Central memory CD8-positive, alpha-beta T cell (primary cell): ENCODE data around the gene SCUBE1.

ENCODE experiments used
- ATAC-seq: fragments of 150-1000 bp; cut with Tn5 transposase; replicated peaks from 2 replicates; pipeline ENCODE4 v1.10.0; 2022; ENCODE audit warnings: mild to moderate bottlenecking, moderate FRiP score, moderate number of reproducible peaks; ENCODE audit not compliant: poor library complexity, severe bottlenecking; ENCODE audit errors: extremely low read depth
- DNase-seq, 2 donors: peaks; one replicate each; pipeline ENCODE4 v3.0.0; 2021; ENCODE audit warnings: low spot score in 2 of 2
- H3K27ac Mint-ChIP-seq: one replicate; pipeline ENCODE4 v1.8.0; 2022; ENCODE audit warnings: low read depth, mild to moderate bottlenecking, moderate library complexity, mixed read lengths
- H3K27me3 Mint-ChIP-seq: one replicate; pipeline ENCODE4 v1.8.0; 2022; ENCODE audit warnings: mixed read lengths
- H3K36me3 Mint-ChIP-seq: one replicate; pipeline ENCODE4 v1.8.0; 2022; ENCODE audit warnings: mild to moderate bottlenecking, moderate library complexity, mixed read lengths; ENCODE audit not compliant: insufficient read depth
- H3K4me1 Mint-ChIP-seq: one replicate; pipeline ENCODE4 v1.8.0; 2022; ENCODE audit warnings: mixed read lengths
- H3K4me3 Mint-ChIP-seq: one replicate; pipeline ENCODE4 v1.8.0; 2022; ENCODE audit warnings: mild to moderate bottlenecking, moderate library complexity, mixed read lengths
- H3K9me3 Mint-ChIP-seq: one replicate; pipeline ENCODE4 v1.8.0; 2022; ENCODE audit warnings: mixed read lengths

The SCUBE1 gene

DNA sequence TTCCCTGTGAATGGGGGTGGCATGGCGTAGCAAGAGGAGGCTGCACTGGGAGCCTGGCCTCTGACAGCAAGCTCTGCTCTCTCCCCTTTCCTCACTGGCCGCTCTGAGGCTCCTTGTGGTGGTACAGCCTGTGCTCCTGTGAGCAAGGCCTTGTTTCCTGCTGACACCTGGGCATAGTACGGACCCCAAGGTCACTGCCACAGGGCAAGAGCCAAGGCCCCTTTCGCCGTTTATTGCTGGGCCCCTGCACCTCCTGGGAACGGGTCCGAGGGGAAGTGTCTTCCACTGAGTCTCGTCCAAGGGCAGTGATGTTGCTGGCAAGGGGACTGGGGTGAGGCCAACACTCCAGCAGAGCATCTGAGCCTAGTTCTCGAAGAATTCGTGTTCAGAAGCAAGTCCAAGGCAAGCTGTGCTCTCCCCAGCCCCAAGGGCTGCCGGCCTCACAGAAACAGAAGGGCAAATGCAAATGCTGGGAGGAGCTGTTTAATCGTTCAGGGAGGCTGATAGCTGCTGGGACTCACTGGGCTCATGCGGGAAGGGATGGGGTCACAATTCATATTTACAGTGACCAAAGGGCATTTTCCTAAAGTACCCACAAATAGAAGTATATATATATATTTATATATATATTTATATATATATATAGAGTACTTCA, 140.3 kb downstream of the SCUBE1 start:
- ATAC-seq, result no peak
- peaks cover 28% of the 10 kb centered on the region for H3K27me3 Mint-ChIP-seq
- H3K4me3 Mint-ChIP-seq, result no peak overlapping the region
- peaks cover 12% of the 10 kb centered on the region for H3K4me1 Mint-ChIP-seq
- H3K9me3 Mint-ChIP-seq, result no peaks in the 10 kb centered on the region
- H3K27ac Mint-ChIP-seq, result no peak overlapping the region
- DNase-seq, result no peak
- H3K36me3 Mint-ChIP-seq, result peaks cover 12% of the 10 kb centered on the region

DNA sequence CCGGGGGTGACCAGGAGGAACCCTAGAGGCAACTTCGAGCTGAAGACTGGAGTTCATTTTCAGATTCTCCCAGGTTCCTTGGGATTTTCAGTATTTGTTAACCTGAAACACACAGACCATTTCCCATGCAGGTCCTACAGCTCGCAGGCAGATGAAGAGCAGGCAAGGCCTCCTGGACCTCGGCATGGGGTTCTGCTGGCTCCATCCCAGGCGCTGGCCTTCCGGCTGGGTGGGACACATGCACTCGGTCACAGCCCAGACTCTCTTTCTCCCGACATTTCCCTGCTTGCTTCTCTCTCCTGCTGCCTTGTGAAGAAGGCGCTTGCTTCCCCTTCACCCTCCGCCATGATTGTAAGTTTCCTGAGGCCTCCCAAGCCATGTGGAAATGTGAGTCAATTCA, 140.8 kb downstream of the SCUBE1 start:
- Mint-ChIP-seq H3K36me3 (peaks cover 12% of the 10 kb centered on the region), H3K4me1 (peaks cover 8% of the 10 kb centered on the region), H3K9me3 (no peaks in the 10 kb centered on the region), H3K27me3 (peaks cover 34% of the 10 kb centered on the region), H3K27ac (no peak overlapping the region), H3K4me3 (no peak overlapping the region)
- no peak for DNase-seq
- no peak for ATAC-seq

DNA sequence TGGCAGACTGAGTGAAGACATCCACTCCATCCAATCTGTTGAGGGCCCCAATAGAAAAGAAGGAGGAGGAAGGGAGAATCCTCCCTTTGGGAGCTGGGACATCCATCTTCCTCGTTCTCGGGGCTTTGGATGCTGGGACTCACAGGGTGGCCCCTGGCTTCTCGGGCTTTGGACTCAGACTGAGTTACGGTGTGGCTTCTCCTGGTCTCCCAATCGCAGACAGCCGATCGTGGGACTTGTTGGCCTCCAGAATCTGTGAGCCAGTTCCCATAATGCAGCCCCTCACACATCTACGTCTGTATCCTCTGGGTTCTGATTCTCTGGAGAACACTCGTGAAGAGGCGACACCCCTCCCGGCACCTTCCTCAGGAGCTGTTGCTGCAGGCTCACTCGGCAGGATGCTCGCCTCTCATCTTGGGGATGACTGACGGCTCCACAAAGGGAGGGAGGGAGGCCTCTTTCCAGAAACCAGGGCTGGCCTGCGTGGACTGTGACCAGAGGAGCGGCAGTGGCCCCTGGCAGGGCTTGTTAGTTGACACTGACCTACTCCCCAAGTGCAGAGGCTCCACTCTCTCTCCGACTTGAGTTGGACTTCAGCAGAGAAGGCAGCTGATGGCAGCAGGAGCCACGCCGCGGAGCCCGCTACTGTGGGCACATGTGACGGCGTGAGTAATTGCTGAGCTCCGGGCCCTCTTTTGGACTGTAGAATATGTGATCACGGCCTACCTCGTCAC, 141.5 kb downstream of the SCUBE1 start:
- no peak overlapping the region for H3K27ac Mint-ChIP-seq
- no peak for DNase-seq
- no peak for ATAC-seq
- peaks cover 35% of the 10 kb centered on the region for H3K27me3 Mint-ChIP-seq
- peaks cover 8% of the 10 kb centered on the region for H3K4me1 Mint-ChIP-seq
- H3K36me3 Mint-ChIP-seq, result peaks cover 13% of the 10 kb centered on the region
- H3K4me3 Mint-ChIP-seq, result no peak overlapping the region
- H3K9me3 Mint-ChIP-seq, result no peaks in the 10 kb centered on the region

DNA sequence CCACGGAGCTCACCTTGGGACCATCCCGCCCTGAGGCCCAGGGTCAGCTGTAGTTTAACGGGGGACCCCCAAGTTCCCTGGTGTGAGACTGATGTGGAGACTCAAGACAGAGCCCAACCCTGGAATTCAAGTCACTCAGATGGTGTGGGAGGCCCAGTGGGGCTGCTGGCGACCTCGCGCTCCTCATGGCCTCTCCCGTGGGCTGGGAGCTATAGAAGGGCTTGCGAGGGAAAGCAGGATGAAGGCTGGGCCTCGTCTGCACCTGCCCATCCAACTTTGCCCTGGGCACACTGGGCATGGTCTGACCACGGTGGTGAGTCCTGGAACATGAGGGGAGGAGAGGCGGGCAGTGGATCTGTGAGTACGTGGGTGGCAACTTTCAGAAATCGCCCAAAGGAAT, 142.6 kb downstream of the SCUBE1 start:
- H3K27ac Mint-ChIP-seq, result no peak overlapping the region
- DNase-seq (no peak), ATAC-seq (no peak)
- peaks cover 39% of the 10 kb centered on the region for H3K27me3 Mint-ChIP-seq
- no peaks in the 10 kb centered on the region for H3K4me1 Mint-ChIP-seq
- H3K36me3 Mint-ChIP-seq, result peaks cover 9% of the 10 kb centered on the region
- H3K4me3 Mint-ChIP-seq, result no peak overlapping the region
- H3K9me3 Mint-ChIP-seq, result no peaks in the 10 kb centered on the region

DNA sequence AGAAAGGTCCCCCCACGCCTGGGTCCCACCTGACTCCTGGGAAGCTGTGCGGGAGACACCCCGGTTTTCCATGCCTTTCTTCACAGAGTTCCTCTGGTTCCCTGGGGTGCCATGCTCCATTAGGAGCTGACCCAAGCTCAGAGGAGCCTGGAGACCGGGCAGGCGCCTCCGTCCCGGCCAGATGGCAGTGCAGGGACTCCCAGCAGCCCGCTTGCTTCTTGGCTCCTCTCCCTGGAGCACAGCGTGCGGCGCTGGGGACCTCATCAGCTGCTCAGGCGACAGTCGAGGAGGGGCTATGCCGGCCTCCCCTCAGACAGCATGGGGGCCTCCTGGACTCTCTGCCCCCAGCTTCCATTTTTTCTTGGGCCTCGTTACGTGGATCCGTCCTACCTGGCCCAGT, 143.1 kb downstream of the SCUBE1 start:
- ATAC-seq, result no peak
- no peak for DNase-seq
- peaks cover 44% of the 10 kb centered on the region for H3K27me3 Mint-ChIP-seq
- no peak overlapping the region for H3K27ac Mint-ChIP-seq
- no peak overlapping the region for H3K4me3 Mint-ChIP-seq
- H3K4me1 Mint-ChIP-seq, result no peaks in the 10 kb centered on the region
- peaks cover 5% of the 10 kb centered on the region for H3K36me3 Mint-ChIP-seq
- H3K9me3 Mint-ChIP-seq, result no peaks in the 10 kb centered on the region

DNA sequence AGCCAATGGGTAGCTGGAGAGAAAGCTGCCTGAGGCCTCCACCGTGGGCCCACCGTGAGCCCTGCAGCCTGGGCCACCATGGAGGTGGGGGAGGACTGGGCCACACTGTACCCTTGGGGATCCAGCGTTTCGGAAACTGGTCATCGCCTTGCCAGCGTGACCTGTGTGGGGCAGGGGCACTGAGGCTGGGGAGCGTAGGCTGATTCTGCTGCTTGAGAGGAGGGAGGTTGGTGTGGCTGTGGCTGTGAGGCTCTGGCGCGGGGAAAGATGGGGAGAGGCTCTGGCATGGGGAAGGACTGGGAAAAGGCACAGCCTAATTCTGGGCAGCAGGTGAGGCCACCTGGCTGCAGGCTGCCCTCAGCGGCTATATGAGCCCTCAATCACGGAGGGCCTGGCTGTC, 143.6 kb downstream of the SCUBE1 start:
- H3K9me3 Mint-ChIP-seq, result no peaks in the 10 kb centered on the region
- no peaks in the 10 kb centered on the region for H3K4me1 Mint-ChIP-seq

DNA sequence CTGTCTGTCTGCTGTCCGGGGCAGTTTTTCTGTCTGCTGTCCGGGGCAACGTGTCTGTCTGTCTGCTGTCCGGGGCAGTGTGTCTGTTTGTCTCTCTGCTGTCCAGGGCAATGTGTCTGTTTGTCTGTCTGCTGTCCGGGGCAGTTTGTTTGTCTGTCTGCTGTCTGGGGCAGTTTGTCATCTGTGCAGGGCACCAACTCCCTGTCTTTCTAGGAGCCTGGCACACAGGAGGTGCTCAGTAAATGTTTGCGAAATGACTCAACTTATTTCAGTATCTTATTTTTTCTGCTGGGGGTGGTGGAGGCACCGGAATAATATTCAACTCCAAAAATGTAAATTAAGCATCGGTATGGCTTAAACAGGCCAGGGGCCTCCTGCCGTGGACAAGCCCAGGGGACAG, 144.2 kb downstream of the SCUBE1 start:
- no peak overlapping the region for H3K27ac Mint-ChIP-seq
- no peak for ATAC-seq
- no peaks in the 10 kb centered on the region for H3K9me3 Mint-ChIP-seq
- H3K4me1 Mint-ChIP-seq, result no peaks in the 10 kb centered on the region
- no peak for DNase-seq
- H3K27me3 Mint-ChIP-seq, result peaks cover 45% of the 10 kb centered on the region
- peaks cover 4% of the 10 kb centered on the region for H3K36me3 Mint-ChIP-seq
- H3K4me3 Mint-ChIP-seq, result no peak overlapping the region

More for the DNA sequence above, 143.6 kb downstream of the SCUBE1 start:
- H3K36me3 Mint-ChIP-seq, result peaks cover 5% of the 10 kb centered on the region
- peaks cover 45% of the 10 kb centered on the region for H3K27me3 Mint-ChIP-seq
- no peak overlapping the region for H3K4me3 Mint-ChIP-seq
- ATAC-seq (no peak), DNase-seq (no peak)
- H3K27ac Mint-ChIP-seq, result no peak overlapping the region

DNA sequence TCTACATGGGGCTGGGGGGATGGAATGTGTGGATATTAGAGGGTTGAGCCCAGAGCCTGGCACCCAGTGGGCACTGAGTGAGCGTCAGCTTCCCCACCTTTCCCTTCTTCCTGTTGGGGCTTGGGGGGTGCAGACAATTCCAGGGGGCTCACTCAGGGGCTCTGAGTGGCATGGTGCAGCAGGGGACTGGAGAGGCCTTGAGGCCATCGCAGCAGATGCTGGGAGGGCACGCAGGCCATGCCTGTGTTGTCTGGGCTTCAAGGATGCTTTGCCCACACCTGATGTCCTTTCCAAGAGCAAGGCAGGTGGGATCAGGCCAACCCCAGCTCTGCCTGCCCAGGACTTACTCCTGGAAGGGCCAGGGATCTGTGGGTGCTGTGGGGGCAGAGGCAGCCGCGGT, 145.0 kb downstream of the SCUBE1 start:
- Mint-ChIP-seq H3K4me1 (no peaks in the 10 kb centered on the region), H3K4me3 (no peak overlapping the region), H3K9me3 (no peaks in the 10 kb centered on the region), H3K27me3 (peaks cover 45% of the 10 kb centered on the region), H3K36me3 (peaks cover 3% of the 10 kb centered on the region), H3K27ac (no peak overlapping the region)
- DNase-seq (no peak), ATAC-seq (no peak)

DNA sequence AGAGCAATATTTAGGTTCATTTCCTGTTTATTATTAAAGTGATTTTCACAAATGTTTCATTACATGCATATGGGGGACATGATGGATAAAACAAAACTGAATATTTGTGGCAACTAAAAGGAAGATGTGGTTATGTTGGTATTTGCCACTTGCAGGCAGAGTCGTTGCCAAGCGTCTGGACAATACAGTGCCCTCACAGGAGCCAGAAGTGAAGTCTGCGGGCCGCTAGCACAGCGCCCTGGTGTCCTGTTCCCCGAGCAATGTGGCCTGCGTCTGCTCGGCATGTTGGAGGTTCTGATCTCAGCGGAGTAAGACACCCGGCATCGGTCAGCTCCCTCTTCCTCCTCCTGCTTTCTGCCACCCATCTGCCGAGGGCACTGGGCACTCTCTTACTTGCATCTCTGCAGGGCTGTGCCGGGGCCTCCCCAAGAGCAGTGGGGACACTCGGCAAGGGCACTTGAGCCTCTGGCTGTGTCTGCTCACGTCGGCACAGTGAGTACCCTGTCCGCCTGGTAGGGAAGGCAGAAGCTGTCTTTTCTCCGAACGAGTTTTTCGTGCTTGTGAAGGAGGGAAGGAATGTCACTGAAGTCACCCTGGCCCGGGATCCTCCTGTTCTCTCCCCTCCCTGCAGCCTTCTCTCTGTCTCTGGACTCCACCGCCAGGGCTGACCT, 145.8 kb downstream of the SCUBE1 start:
- ATAC-seq, result no peak
- Mint-ChIP-seq H3K4me1 (no peaks in the 10 kb centered on the region), H3K9me3 (no peaks in the 10 kb centered on the region), H3K36me3 (peaks cover 3% of the 10 kb centered on the region), H3K27me3 (peaks cover 45% of the 10 kb centered on the region), H3K27ac (no peak overlapping the region), H3K4me3 (no peak overlapping the region)
- DNase-seq, result no peak

DNA sequence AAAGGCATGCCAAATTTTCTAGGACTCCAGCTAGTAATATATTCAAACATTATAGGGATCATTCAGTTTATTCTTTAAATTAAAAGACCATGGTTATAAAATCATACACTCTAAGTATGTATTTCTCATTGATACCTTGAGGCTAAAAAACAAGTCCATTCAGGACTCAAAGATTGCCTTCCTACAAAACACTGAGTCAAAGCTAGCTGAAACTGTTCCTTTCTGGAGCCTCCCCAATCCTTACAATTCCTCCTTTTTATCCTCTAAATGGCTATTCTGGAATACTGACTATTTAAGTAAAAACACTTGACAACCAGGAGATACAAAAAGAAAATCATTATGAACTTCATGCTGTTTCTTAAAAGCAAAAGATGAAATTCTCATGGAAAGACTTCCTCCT, 151.3 kb downstream of the SCUBE1 start:
- Mint-ChIP-seq H3K27ac (no peak overlapping the region), H3K36me3 (peaks cover 2% of the 10 kb centered on the region), H3K9me3 (no peaks in the 10 kb centered on the region), H3K4me1 (no peaks in the 10 kb centered on the region), H3K27me3 (peaks cover 10% of the 10 kb centered on the region), H3K4me3 (no peak overlapping the region)
- DNase-seq, result no peak
- no peak for ATAC-seq

DNA sequence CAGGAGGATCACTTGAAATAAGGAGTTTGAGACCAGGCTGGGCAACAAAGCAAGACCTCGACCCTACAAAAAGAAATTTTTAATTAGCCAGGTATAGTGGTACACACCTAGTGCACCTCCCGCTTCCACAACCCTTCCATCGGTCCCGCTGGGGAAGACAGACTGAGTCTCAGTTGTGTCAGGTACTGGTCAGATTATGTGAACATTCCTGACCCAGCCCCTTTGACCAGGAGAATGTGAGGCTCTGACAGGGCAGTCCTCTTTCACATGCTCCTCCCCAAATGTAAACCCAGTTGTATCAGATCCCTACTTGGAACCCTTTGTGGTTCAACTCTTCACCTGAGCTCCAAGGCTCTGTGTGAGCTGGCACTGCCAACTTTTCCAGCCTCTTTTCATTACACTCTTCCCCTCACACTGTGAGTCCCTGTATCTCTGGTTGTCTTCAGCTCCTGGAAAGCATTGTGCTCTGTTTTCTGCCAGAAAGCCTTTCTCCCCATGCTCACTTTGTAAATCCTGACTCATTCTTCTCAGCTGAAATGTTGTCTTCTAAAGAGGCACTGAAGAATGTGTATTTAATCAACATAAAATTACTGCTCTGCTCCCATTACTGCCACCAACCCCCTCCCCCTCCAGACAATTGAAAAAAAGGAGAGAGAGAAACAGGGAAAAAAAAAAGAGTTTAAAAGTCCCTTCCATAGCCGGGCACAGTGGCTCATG, 154.2 kb downstream of the SCUBE1 start:
- ATAC-seq (no peak), DNase-seq (no peak)
- H3K4me1 Mint-ChIP-seq, result peaks cover 6% of the 10 kb centered on the region
- H3K4me3 Mint-ChIP-seq, result peak overlapping the region; percentile 3
- no peaks in the 10 kb centered on the region for H3K9me3 Mint-ChIP-seq
- no peaks in the 10 kb centered on the region for H3K27me3 Mint-ChIP-seq
- no peak overlapping the region for H3K27ac Mint-ChIP-seq
- peaks cover 3% of the 10 kb centered on the region for H3K36me3 Mint-ChIP-seq

DNA sequence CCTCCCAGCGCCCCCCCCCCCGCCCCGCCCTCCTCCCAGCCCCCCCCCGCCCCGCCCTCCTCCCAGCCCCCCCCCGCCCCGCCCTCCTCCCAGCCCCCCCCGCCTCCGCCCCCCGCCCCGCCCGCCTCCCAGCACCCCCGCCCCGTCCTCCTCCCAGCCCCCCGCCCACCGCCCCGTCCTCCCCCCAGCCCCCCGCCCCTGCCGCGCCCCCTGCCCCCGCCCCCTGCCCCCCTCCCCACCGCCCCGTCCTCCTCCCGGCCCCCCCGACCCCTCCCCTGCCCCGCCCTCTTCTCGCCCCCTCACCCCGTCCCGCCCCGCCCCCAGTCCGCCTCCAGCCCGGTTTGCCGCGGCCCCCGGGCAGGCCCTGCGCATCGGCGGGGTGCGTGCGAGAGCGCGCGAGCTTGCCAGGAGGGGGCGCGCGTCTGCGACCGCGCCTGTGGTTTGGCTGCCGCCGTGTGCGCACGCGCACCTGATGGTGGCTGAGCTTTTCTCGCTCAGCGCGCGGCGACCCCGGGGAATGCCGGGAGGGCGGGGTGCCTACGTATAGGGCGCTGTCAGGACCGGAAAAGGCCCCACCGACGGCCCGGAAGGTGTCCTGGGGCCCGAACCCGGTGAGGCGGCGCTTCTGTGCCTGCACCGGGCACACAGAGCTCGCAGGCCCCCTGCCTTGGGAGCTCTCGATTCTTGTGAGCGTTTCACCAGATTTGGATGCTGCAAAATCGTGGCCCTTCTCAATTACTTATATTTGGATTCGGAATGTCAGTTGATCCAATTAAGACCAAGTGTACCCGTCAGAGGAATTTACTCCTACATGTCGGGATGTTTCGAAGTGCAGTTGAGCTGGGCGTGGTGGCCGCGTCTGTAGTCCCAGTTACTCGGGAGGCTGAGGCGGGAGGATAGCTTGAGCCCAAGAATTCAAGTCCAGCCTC, 155.7 kb downstream of the SCUBE1 start:
- Mint-ChIP-seq H3K27ac (peak overlapping the region; percentile 95), H3K9me3 (no peaks in the 10 kb centered on the region), H3K4me1 (peaks cover 7% of the 10 kb centered on the region), H3K36me3 (peaks cover 3% of the 10 kb centered on the region), H3K27me3 (no peaks in the 10 kb centered on the region), H3K4me3 (peak overlapping the region; percentile 73)
- DNase-seq (peak; percentile 90 to 96), ATAC-seq (peak; percentile 89)
